LNCaP clone FGC (cell line): ENCODE data around the gene ACTN1.

Experiments
- DNase-seq: peaks from one replicate; pipeline ENCODE4 v3.0.0-alpha.2; 2011; ENCODE audit warnings: low read depth
- H3K4me3 ChIP-seq: 2 replicates; pipeline ENCODE4 v1.5.1; 2011; ENCODE audit warnings: mild to moderate bottlenecking, low read depth, low read length, control low read depth
- CTCF ChIP-seq: IDR thresholded peaks from 2 replicates; pipeline ENCODE4 v1.5.1; 2012; ENCODE audit warnings: mild to moderate bottlenecking; ENCODE audit not compliant: control insufficient read depth, insufficient read depth; ENCODE audit errors: extremely low read depth

Gene ACTN1

GRCh38 chr14:69012256-69012953, 33.3 kb upstream of the ACTN1 start:
- DNase-seq: no peak
- no peak for TF ChIP-seq CTCF
- no peak overlapping the region for H3K4me3 ChIP-seq

GRCh38 chr14:69010648-69011047, 31.5 kb upstream of the ACTN1 start:
- no peak for DNase-seq
- H3K4me3 ChIP-seq: no peak overlapping the region
- no peak for TF ChIP-seq CTCF

- no peak overlapping the region for H3K4me3 ChIP-seq
- TF ChIP-seq CTCF: no peak
- no peak for DNase-seq
Measured at GRCh38 chr14:69008421-69008884, 29.4 kb upstream of the ACTN1 start.

- no peak overlapping the region for H3K4me3 ChIP-seq
- TF ChIP-seq CTCF: no peak
- DNase-seq: no peak
Measured at GRCh38 chr14:69006346-69006745, 27.2 kb upstream of the ACTN1 start.

GRCh38 chr14:69005432-69006148, 26.5 kb upstream of the ACTN1 start:
- DNase-seq: no peak
- H3K4me3 ChIP-seq: no peak overlapping the region
- no peak for TF ChIP-seq CTCF

- no peak for TF ChIP-seq CTCF
- no peak for DNase-seq
- no peak overlapping the region for H3K4me3 ChIP-seq
Measured at GRCh38 chr14:69004731-69005431, 25.8 kb upstream of the ACTN1 start.
